ENCODE measurements around the gene YKT6.
"Not testable (repeated sequence)": the region's sequence is repeated elsewhere in the genome, so short reads cannot be mapped to it uniquely, and the experiment has no call there.

Gene YKT6

DNA sequence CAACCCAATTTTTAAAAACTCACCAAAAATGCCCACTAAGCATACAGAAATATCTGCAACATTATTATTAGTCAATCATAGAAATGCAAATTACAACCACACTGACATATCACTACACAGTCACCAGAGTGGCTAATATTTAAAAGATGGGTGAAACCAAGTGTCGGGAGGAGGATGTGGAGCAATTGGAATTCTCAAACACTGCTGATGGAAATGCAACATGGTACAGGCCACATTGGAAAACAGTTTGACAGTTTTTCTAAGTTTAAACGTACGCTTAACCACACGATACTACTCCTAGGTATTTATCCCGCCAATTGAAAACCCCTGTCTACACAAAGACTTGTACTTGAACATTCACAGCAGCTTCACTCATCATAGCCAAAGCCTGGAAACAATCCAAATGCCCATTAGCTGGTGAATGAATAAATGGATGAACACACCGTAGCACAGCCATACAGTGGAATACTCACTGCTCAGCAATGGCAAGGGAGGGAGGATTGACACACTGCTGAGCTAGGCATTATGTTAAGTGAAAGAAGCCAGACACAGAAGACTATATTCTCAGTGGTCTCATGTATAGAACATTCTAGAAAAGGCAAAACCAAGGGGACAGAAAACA, 27.9 kb upstream of the YKT6 start:
- no peak for DNase-seq

DNA sequence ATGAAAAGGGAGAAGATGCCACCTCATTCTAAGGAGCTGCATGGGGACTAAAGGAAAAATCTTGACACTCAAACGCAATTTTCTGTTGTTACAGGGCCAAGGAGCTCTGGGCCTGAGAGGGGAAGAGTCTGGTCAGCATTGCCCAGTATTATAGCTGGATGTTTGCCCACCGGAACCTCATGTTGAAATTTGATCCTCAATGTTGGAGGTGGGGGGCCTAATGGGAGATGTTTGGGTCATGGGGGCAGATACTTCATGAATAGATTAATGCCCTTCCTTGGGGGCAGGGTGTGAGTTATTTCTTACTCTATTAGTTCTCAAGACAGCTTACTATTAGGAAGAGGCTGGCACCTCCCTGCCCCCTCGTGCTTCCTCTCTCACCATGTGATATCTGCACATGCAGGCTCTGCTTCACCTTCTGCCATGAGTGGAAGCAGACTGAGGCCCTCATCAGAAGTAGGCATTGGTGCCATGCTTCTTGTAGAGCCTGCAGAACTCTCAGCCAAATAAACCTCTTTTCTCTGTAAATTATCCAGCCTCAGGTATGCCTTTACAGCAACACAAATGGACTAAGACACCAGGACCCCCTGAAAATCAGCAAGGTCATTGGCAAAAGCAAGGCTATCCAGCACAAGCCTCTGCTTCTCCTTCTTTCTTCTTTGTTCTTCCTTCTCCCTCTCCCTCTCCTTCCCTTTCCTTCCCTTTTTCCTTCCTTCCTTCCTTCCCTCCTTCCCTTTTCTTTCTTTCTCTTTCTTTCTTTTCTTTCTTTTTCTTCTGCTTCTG, 26.7 kb upstream of the YKT6 start:
- no peak for DNase-seq

DNA sequence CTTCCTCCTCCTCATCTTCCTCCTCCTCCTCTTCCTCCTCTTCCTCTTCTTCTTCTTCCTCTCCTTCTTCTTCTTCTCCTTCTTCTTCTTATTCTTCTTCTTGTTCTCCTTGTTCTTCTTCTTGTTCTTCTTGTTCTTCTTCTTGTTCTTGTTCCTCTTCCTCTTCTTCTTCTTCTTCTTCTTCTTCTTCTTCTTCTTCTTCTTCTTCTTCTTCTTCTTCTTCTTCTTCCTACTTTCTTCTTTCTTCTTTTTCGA, 26.2 kb upstream of the YKT6 start:
- not testable (repeated sequence) for DNase-seq

DNA sequence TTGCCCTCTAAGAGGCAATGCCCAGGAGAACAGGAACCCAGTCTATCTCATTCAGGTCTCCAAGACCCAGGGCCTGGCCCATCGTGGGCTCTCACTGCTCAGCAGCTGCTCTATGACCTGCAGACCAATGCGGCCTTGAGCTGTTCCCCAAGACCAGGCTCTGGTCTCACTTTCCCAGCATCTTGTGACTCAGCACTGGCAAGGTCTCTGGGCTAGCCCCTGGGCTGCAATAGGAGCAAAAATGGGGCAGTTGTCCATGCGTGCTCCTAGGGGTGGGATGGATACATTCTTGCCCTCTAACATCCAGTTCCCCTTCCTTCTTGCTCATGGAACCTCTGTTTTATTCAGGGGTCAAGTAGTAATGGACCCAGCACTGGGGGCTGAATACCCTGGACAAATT, 25.0 kb upstream of the YKT6 start:
- no peak for DNase-seq

DNA sequence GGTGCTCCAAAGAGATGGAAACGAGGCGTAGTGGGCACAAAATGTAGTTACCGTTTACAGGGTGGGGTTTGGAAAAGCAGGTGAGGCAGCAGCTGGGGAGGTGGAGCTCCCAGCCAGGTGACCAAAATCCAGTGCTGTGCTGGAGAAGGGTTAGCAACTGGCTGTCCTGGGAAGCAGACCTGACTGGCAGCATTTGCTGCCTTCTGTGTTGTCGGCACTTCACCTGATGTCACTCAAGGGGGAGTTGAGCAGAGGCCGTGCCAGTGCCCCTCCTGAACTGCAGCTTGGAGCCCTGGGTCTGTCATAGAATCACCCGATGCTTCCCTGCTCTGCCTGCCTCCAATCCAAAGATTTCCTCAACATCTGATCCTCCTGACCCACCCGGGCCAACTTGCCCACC, 24.3 kb upstream of the YKT6 start:
- no peak for DNase-seq

DNA sequence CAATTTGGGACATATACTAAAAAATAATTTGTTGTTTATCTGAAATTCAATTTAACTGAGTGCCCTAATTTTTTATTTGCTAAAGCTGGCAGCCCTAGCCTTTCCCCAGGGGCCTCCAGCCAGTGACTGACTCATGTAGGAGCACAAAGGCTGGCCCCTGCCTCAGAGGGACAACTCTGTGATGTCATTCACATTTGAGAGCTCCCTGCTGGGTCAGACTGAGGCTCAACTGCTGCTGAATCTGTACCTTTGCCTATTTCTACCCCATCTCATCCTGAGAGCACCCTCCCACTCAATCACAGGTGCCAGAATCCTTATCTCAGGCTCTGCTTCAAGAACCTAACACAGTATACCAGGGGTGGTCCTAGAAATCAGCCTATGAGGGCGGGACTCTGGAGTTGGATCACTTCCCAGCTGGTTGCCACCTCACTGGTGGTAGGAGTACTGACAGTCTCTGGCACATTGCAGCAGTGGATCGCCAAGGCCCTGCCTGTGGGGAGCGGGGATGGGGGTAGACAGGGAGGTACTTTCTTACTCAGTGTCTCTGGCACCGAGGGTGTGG, 23.1 kb upstream of the YKT6 start:
- no peak for DNase-seq

DNA sequence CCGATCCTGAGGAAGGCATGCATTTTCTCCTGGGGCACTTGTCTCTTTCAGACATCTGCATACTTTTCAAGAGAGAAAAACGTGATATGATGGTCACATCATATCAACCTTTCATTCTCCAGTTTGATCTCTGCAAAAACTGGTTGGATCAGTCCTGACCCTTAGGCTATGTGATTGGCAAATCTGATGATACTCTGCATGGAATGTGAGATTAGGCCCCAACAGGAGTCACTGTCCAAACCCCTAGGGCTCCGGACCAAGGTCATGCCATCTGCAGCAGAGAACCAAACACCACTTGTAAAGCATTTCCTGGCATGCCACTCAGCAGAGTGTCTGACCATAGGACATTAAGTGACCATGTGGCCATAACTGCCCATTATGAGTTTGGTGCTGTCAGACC, 20.1 kb upstream of the YKT6 start:
- no peak for DNase-seq

DNA sequence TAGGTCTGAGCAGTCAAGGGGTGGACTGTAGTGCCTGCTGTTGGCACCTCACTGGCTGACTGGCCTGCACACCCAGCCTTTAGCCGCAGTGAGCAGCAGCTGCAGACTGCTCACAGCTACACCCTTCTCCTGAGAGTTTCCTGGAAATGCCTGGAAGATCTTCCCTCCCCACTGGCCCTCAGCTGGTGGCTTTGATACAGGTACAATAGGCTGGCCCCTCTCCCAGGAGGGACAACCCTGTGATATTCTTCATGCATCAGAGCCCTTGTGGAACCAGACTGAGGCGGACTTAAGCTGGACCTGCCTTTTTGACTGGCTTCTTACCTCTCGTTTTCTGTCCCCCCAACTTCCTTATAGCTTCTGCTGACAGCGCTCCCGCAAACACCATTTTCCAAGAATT, 18.0 kb upstream of the YKT6 start:
- no peak for DNase-seq

DNA sequence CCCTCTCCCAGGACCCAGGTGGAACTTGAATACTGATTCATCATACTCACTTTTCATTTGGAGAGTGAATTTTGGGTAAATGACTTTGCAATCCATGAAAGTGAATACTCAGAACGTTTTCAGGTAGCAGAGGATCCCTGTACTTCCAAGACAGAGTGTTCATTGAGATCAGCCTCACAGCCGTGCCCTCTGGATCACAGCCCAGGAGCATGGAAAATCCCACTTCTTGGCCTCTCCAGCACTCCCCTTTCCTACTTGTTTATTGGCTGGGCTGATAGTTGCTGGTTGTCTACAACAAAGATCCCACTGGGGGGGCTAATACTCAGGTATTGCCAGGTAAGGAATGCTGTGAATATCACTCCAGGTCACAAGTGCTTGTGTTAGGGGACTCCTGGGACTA, 17.4 kb upstream of the YKT6 start:
- no peak for DNase-seq

DNA sequence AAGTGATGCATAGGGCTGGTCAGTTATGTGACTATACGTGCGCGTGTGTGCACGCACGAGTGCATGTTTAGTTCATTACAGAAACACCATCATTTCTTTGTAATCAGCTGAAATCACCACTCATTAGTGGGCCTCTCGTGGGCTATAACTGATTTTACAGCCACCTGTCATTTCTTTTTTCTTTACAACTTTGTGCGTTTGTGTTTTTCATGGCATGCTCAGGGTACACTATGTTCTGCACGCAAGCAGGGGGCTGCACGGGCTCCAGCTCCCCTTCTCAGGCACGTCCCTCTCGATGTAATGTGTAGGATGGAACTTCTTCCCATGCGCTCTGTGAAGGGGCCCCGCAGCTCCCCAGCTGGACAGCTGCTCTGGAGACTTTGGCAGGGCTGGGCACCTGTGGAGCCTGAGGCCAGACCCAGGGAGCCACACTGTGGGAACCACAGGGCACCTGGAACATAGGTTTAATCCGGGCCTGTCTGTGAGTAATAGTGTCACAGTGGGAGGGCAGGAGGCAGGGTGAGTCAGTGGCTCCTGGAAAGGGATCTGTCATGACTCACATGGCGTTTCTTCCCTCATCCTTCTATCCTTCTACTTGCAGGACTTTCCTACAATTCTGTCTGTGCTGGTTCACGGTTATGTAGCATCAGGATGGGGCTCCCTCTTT, 16.4 kb upstream of the YKT6 start:
- DNase-seq: peak; percentile 66

DNA sequence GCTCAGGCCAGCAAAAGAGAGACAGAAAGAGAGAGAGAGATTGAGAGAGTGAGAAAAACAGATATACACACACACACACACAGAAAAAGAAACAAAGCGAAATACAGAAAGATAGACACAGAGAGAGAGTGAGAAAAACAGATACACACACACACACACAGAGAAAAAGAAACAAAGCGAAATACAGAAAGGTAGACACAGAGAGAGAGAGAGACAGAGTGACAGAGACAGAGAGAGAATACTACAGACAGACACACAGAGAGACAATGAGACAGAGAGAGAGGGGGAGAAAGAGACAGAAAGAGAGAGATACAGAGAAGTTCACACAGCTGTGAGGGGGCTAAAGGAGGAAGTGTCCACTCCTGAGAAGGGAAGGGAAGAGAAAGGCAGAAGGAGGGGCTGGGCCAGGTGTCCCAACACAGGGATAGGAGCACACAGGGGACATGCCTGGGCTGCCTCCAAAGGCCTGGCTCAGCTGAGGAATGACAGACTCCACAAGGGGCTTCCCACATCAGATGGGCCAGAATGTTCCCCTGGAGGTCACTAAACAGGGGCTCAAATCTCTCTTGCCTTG, 15.8 kb upstream of the YKT6 start:
- DNase-seq: peak; percentile 6

DNA sequence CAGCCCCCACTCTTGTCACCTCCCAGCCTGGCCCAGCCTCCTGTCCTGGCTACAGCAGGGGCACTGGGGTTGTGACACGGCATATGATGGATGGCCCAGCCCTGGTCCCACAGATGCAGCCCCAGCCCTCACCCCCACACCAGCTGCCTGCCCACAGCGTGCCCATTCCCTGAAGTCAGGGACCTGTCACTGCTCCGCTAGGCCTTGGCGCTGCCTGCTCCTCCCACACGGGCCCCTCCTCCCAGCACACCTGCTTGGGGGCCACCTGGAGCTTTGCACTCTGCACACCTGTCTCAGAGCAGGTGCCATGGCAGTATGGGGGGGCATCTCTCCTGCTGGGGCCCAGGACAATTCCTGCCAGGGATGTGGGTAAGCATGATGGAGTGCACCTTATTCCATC, 15.0 kb upstream of the YKT6 start:
- no peak for DNase-seq

DNA sequence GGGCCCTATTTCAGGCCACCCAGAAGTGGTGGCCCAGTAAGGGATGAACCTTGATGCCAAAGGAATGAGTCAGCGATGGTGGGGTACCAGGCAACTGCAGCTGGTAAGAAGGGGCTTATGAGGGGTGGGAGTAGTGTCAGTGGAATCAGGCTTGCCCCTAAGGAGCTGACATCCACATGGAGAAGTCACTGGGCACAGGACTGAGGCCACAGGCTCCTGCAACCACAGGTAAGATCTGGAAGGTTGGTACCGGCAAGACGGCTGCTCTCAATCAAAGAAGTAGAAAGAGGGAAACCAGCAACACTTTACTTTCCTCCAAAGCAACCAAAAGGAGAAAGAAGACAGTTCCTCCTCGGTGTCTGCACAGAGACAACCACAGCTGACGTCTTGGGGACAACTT, 14.0 kb upstream of the YKT6 start:
- no peak for DNase-seq

DNA sequence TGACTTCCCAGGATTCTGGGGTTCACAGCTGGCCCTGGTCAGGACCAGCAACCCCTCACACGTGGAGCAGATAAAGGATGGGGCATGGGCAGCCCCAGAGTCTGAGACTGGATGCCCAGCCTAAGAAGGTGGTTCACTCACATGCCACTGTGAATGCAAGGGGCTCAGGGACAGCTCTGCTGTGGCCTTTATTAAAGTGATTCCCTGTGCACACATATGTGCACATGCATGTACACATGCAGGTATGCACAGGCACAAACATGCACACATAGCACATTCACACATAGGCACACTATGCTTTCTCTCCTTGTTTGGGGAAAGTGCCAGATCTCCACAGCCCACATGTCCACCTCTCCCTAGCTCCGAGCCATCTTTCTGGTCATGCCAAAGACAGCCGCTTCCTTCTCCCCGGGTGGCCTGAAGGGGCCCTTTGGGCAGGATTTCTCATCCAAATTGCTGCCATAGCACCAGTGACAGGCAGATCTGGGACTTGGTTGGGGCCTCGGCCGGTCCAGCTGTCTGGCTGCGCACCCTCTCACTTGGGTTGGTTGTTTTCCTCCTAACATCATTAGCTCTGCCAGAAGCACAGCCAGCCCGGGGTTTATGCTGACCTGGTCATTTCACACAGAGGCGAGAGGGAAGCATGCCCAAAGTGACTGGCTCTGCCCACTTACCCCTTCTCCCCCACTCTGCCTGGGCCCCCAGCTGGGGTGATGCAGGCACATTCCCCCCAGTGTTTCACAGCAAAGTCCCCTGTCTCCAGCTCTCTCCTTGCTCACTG, 13.0 kb upstream of the YKT6 start:
- no peak for DNase-seq

DNA sequence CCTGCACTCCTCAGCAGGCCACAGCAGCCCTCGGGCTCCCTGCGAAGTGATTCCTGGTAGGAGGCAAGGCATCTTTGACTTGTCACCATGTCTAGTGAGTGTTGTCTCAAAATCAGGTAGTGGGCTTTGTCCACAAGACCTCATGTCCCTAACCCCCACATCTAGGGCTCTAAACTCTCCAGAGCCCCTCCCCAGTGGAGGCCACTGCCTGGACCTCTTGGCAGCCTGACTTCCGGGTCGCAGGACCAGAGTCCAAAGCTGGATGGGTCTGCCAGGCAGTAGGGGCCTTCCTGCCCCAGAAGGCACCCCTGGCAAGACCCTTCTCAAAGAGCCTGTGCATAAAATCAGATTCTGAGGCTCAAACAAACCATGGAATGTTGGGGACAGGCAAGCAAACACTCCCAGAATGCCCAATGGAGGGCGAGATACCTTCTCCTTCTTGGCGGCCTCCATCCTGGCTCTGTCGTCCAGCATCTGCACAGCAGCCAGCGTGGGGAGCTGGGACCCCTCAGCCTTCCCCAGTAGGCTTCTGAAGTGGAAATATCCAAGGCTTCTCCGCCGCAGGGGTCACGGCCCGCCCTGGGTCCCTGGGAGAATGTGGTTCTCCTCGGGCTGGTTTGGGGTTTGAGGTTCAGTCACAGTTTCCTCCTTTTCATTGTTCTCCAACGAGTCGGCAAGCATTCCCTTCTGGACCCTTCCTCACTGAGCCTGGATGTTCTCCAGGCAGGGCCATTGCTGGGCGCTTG, 12.1 kb upstream of the YKT6 start:
- no peak for DNase-seq

DNA sequence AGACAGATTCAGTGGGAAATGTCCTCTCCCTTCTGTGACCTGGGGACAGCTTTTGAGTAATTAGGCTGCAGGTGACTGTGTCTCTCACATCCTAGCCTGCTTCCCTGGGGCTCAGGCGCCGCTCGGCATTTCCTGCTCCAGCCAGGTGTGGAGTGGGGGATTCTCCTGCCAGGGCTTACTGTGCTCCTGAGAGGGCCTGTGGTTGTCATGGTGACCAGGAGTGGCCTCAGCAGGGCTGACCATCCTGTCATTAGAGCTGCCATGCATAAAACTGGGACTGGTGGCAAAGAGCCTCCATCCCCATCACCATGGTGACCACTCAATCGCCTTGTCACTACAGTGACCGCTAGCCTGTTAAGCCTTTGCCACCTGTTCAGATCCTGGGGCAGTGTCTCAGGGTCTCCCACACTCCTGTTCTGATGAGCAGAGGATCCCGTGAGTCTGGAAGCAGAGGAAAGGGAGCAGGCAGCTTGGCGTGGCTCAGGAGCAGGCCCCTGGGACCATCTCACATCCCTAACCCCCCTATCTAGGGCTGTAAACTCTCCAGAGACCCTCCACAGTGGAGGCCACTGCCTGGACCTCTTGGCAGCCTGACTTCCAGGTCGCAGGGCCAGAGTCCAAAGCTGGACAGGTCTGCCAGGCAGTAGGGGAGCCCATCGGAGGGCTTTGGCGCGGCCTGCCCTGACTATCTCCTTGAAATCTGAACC, 11.3 kb upstream of the YKT6 start, which contains the start of gene GCK:
TSS of gene GCK (minus strand) at position 154 of the 707 bp plus-strand sequence. CDS start 486 bp downstream, outside the sequence.
- DNase-seq: peak; percentile 80

DNA sequence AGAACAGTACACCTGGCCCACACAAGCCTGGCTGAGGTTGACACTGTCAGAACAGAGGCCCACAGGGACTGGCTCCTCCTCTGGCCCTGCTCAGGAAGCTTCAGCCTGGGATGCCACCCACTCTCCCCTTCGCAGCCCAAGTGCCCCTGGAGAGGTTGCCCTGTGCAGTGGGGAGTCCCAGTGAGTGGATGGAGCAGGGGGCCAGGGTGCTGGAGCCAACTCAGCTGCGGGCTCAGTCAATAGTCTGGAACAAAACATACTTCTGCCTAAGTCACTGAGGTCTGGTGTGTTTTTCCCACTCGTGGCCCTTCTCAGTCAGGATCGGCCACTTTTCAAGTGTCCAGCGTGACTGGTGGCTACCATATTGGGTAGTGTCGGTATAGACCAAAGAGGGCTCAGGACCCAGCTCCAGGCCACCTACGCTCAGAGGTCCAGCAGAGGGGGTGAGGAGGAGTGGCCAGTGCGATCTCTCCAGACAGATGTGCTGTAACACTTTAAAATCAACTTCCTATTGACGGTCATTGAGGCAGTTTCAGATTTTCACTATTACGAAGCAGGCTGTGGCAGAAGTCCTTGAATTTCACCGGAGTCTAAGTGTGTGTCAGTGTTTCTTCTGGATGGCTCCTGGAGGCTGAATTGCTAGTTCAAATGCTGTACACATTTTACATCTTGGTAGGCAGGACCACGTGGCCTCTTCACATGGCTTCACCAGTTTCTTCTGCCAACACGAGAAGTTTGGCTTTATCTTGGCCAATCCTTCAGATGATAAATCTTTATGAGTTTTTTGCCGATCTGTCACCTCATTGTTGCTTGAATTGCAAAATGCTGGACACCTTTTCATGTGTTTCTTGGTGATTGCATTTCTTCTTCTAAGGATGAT, 10.5 kb upstream of the YKT6 start:
- DNase-seq: no peak

DNA sequence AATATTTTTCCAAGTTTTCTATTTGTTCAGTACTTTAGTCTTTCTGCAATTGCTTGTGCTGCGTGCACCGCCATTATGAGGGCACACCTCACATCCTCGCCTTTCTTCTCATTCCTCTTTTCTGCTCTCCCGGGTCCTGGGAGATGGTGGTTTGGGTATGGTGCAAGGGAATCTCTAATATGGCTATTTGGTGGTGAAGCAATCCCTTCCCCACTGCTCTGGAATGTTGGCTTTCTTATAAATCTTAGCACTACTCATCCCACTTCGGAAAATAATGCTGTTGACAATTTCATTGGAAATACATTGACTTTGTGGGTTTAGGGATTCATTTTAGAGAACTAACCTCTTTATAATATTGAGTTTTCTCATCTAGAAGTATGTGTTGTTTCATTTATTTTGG, 9.6 kb upstream of the YKT6 start:
- DNase-seq: no peak

DNA sequence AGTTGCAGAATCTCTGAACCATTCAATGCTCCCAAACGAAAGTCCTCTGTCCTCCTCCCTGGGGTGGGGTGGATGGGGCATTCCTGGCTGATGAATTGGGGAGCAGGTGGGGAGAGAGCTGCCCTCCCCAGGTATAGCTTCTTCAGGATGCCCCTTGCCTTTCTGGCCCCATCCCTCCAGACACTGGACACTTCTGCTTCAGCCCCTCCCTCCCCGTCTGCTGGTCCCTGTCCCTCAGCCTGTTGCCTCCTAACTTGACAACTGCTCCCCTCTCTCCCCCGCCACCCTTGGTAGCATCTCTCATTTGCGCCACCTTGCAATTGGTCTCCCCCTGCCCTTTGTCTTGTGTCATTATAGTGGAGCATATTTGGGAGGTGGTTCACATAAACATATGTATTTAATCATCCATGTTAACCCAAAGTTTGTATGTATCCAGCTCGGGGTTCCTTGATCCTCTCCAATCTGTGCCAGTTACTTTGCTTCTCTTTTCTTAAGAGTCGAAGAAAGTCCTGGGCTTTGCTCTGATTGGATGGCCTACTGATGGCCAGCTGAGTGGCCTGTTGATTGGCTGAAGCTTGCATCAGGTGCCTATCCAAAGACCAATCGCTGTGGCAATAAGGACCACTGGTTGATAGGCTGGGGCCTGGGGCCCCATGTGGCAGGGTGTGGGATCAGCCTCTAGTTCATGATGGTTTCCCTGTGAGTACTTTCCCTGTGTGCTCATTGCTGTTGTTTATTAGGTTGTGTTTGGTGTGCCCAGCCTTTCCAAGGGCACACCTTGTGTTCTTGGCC, 7.6 kb upstream of the YKT6 start:
- DNase-seq: no peak

DNA sequence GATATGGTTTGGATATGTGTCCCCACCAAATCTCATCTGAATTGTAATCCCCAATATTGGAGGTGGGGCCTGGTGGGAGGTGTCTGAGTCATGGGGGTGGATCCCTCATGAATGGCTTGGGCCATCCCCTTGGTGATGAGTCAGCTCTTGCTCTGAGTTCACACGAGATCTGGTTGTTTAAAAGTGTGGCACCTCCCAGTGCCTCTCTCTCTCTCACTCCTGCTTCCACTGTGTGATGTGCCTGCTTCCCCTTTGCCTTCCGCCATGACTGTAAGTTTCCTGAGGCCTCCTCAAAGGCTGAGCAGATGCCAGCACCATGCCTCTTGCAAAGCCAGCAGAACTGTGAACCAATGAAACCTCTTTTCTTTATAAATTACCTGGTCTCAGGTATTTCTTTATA, 6.7 kb upstream of the YKT6 start:
- no peak for DNase-seq

All from eye (tissue), 1 donor.